Activated naive CD4-positive, alpha-beta T cell treated with anti-CD3 and anti-CD28 coated beads for 36 hours (primary cell): ENCODE measurements around the gene ZBP1. TPM values are rescaled to one million over a fixed set of nuclear protein-coding genes. Genes with fewer than 3 reads are reported as not detected.

Experiments used
- CTCF ChIA-PET: fragments of 350-600 bp; sonication (Branson Sonifier 250); formaldehyde crosslinking; loops from one replicate; lab custom pipeline; 2021; ENCODE audit warnings: antibody characterized with exemption; lab: Charles Lee
- DNase-seq: peaks from one replicate; pipeline ENCODE4 v3.0.0-alpha.2; 2020
- H3K27ac Mint-ChIP-seq: one replicate; pipeline ENCODE4 v1.8.0; 2021; ENCODE audit warnings: mild to moderate bottlenecking, mixed read lengths
- H3K27me3 Mint-ChIP-seq: one replicate; pipeline ENCODE4 v1.8.0; 2021; ENCODE audit warnings: low read depth, mixed read lengths
- H3K36me3 Mint-ChIP-seq: one replicate; pipeline ENCODE4 v1.8.0; 2021; ENCODE audit warnings: low read depth, mixed read lengths
- H3K4me1 Mint-ChIP-seq: one replicate; pipeline ENCODE4 v1.8.0; 2021; ENCODE audit warnings: low read depth, mixed read lengths
- H3K4me3 Mint-ChIP-seq: one replicate; pipeline ENCODE4 v1.8.0; 2021; ENCODE audit warnings: mild to moderate bottlenecking, moderate library complexity, mixed read lengths
- H3K9me3 Mint-ChIP-seq: one replicate; pipeline ENCODE4 v1.8.0; 2021; ENCODE audit warnings: mixed read lengths
- intact Hi-C: fragments of 100-400 bp; cut with micrococcal nuclease; formaldehyde crosslinking; loops from one replicate; pipeline ENCODE4 v1.15.1; 2023
- total RNA-seq, 2 experiments: library from RNA; stranded (reverse); gene quantifications; one replicate each; pipeline ENCODE4 v1.2.3, GENCODE V29; 2021

Gene ZBP1
- total RNA-seq, 2 experiments from 2014 or later: 0.14 TPM; not detected in 1

GRCh38 chr20:57576617-57577550, 43.3 kb downstream of the ZBP1 start:
- CTCF ChIA-PET: interaction anchor here (0.9 to 1.4 kb wide), 2 partner anchors 61 to 78 kb away, joined by 3 to 4 read pairs; no protein-coding TSS in a partner anchor
- Mint-ChIP-seq H3K27me3 (peaks cover 37% of the 10 kb centered on the region), H3K9me3 (no peaks in the 10 kb centered on the region), H3K4me3 (no peak overlapping the region), H3K36me3 (no peaks in the 10 kb centered on the region), H3K4me1 (no peaks in the 10 kb centered on the region), H3K27ac (no peak overlapping the region)
- intact Hi-C loops: no loop called here
- DNase-seq: no peak

- DNase-seq: no peak
- no peaks in the 10 kb centered on the region for H3K9me3 Mint-ChIP-seq
- no peak overlapping the region for H3K27ac Mint-ChIP-seq
- no peaks in the 10 kb centered on the region for H3K4me1 Mint-ChIP-seq
- H3K4me3 Mint-ChIP-seq: no peak overlapping the region
- no peaks in the 10 kb centered on the region for H3K36me3 Mint-ChIP-seq
- intact Hi-C loops: no loop called here
- peaks cover 29% of the 10 kb centered on the region for H3K27me3 Mint-ChIP-seq
- CTCF ChIA-PET: interaction anchor here (0.9 to 1.4 kb wide), 3 partner anchors 19 to 77 kb away, joined by 3 to 4 read pairs (median 4); no protein-coding TSS in a partner anchor
Measured at GRCh38 chr20:57576002-57576401, 44.2 kb downstream of the ZBP1 start.

DNA sequence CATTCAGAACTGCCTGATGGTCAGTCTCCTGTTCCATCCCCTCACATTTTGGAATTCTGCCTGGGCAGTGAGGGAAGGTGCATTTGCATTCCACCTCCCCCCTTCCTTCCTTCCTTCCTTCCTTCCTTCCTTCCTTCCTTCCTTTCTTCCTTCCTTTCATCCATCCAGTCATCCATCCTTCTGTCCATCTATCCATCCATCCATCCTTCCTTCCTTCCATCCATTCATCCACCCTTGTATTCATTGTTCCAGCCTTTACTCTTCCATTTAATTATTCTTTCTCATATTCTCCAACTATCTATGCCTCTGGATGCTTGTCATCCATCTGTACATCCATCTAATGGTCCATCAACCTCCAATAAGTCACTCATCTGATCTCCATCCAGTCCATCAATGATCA, 45.3 kb downstream of the ZBP1 start:
- no peak for DNase-seq
- Mint-ChIP-seq H3K27ac (no peak overlapping the region), H3K4me1 (no peaks in the 10 kb centered on the region), H3K27me3 (peaks cover 19% of the 10 kb centered on the region), H3K4me3 (no peak overlapping the region), H3K9me3 (no peaks in the 10 kb centered on the region), H3K36me3 (no peaks in the 10 kb centered on the region)
- CTCF ChIA-PET: interaction anchor here (1.0 to 1.4 kb wide), 2 partner anchors 20 to 26 kb away, joined by 3 to 4 read pairs; no protein-coding TSS in a partner anchor
- intact Hi-C loops: no loop called here

GRCh38 chr20:57573894-57574293, 46.3 kb downstream of the ZBP1 start:
- Mint-ChIP-seq H3K4me3 (no peak overlapping the region), H3K9me3 (no peaks in the 10 kb centered on the region), H3K4me1 (no peaks in the 10 kb centered on the region), H3K27me3 (peaks cover 16% of the 10 kb centered on the region), H3K36me3 (no peaks in the 10 kb centered on the region), H3K27ac (no peak overlapping the region)
- intact Hi-C loops: no loop called here
- peak; percentile 43 for DNase-seq
- CTCF ChIA-PET: interaction anchor here (0.6 kb wide), 3 partner anchors 194 to 1750 kb away, joined by 3 to 5 read pairs (median 3); no protein-coding TSS in a partner anchor

- Mint-ChIP-seq H3K4me3 (no peak overlapping the region), H3K9me3 (no peaks in the 10 kb centered on the region), H3K27me3 (peaks cover 13% of the 10 kb centered on the region), H3K27ac (no peak overlapping the region), H3K4me1 (no peaks in the 10 kb centered on the region), H3K36me3 (no peaks in the 10 kb centered on the region)
- intact Hi-C loops: no loop called here
- CTCF ChIA-PET: interaction anchor here (0.6 kb wide), 1 partner anchor 195 kb away, joined by 3 read pairs; no protein-coding TSS in a partner anchor
- no peak for DNase-seq
Measured at GRCh38 chr20:57573242-57573641, 47.0 kb downstream of the ZBP1 start.

GRCh38 chr20:57571782-57572416, 48.3 kb downstream of the ZBP1 start:
- no peak overlapping the region for H3K27ac Mint-ChIP-seq
- no peaks in the 10 kb centered on the region for H3K4me1 Mint-ChIP-seq
- no peaks in the 10 kb centered on the region for H3K36me3 Mint-ChIP-seq
- H3K9me3 Mint-ChIP-seq: no peaks in the 10 kb centered on the region
- intact Hi-C loops: no loop called here
- no peak for DNase-seq
- no peak overlapping the region for H3K4me3 Mint-ChIP-seq
- peaks cover 14% of the 10 kb centered on the region for H3K27me3 Mint-ChIP-seq
- CTCF ChIA-PET: interaction anchor here (0.6 kb wide), 1 partner anchor 293 kb away, joined by 3 read pairs; no protein-coding TSS in a partner anchor

GRCh38 chr20:57570920-57571319, 49.3 kb downstream of the ZBP1 start:
- Mint-ChIP-seq H3K27ac (no peak overlapping the region), H3K27me3 (peaks cover 15% of the 10 kb centered on the region), H3K36me3 (no peaks in the 10 kb centered on the region), H3K4me1 (no peaks in the 10 kb centered on the region), H3K4me3 (no peak overlapping the region), H3K9me3 (no peaks in the 10 kb centered on the region)
- DNase-seq: no peak
- CTCF ChIA-PET: no interaction called here
- intact Hi-C loops: no loop called here

GRCh38 chr20:57570145-57570850, 49.9 kb downstream of the ZBP1 start:
- no peak overlapping the region for H3K4me3 Mint-ChIP-seq
- H3K4me1 Mint-ChIP-seq: no peaks in the 10 kb centered on the region
- no peaks in the 10 kb centered on the region for H3K9me3 Mint-ChIP-seq
- H3K27ac Mint-ChIP-seq: no peak overlapping the region
- no peak for DNase-seq
- H3K36me3 Mint-ChIP-seq: no peaks in the 10 kb centered on the region
- CTCF ChIA-PET: no interaction called here
- intact Hi-C loops: no loop called here
- peaks cover 15% of the 10 kb centered on the region for H3K27me3 Mint-ChIP-seq

DNA sequence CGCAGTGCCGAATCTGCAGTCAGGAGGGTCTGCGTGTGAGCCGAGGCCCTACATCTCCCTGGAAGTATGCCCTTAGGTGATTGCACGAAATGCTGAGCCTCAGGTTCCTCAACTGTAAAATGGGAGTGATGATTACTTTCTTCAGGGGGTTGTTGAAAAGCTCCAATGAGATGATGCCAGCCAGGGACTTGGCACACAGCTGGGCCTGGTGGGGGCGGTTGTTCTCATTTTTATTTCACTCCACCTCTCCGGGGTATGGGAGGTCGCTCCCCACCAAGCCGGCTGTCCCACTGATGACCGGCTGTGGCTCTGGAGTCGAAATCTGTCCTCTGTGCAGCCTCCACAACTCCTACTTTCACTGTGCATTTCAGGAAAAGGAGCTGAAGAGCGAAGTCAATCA, 51.3 kb downstream of the ZBP1 start:
- Mint-ChIP-seq H3K4me3 (no peak overlapping the region), H3K4me1 (no peaks in the 10 kb centered on the region)
- intact Hi-C loops: no loop called here

DNA sequence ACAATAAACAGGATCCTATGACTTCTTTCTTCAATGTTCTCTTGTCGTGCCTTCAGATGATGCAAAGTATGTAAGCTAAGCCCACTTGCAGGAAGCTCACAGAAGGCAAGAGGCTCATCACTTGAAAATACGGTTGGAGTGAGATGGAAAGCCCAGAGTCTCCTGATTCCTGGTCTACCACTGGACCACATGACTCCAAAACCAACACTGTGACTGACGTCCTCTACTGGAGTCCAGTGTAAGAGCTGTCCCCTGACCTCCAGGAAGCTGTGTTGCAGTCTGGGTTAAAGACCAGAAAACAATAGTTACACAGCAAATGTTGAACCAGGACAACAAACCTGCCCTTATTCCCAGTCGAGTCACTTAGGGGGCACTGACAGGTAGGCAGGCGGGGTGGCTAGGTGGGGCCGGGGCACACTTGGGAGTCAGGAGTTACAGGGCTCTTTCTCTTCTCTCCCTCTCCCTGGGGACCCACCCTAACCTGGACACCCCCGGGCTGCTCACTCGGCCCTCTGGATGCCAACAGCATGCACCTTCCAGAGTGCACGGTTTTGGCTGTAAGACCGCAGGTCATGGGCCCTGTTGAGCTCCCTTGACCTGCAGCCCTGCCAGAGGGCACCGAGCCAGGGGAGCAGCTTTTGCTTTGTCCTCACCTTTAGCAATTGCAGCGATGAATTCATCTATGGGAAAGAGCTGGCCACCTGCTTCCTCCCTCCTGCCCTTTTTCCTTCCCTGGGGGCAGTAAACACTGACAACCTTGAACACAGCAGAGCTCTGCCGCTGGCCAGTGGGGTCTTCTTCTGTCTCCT, 51.9 kb downstream of the ZBP1 start:
- Mint-ChIP-seq H3K9me3 (no peaks in the 10 kb centered on the region), H3K27me3 (peaks cover 9% of the 10 kb centered on the region), H3K4me1 (no peaks in the 10 kb centered on the region), H3K36me3 (no peaks in the 10 kb centered on the region), H3K4me3 (no peak overlapping the region), H3K27ac (no peak overlapping the region)
- no peak for DNase-seq
- intact Hi-C loops: no loop called here
- CTCF ChIA-PET: interaction anchor here (1.5 kb wide), 1 partner anchor 14 kb away, joined by 3 read pairs; no protein-coding TSS in a partner anchor

More for the DNA sequence above, 51.3 kb downstream of the ZBP1 start:
- CTCF ChIA-PET: interaction anchor here (1.5 kb wide), 1 partner anchor 13 kb away, joined by 3 read pairs; no protein-coding TSS in a partner anchor
- no peak overlapping the region for H3K27ac Mint-ChIP-seq
- no peaks in the 10 kb centered on the region for H3K9me3 Mint-ChIP-seq
- DNase-seq: no peak
- no peaks in the 10 kb centered on the region for H3K36me3 Mint-ChIP-seq
- H3K27me3 Mint-ChIP-seq: peaks cover 11% of the 10 kb centered on the region

DNA sequence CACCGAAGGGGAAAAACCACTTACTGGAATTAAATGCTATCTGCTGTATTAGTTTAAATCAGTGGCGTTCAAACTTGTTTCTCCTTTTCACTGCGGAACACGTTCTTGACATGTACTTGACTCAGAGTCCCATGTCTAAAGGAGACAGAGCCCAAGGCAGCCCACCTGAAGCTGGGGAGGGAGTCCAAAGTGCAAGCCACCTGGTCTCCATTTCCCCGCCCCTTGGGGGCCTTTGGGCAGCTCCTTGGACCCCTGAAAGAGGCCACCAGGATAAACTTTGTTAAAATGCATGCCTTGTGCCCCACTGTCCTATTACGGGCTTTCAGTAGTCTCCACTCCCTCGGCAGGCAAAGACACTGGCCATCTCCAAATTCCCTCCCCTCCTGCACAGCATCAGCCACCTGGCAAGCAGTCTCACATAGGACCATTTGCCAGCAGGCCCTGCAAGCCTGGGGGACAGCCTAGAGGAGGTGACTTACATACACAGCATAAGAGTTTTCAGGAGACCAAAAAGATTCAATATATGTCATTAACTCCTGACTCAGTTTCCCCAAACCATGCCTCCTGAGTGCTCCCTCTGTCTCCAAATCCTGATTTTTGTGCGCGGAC, 52.7 kb downstream of the ZBP1 start:
- DNase-seq: no peak
- CTCF ChIA-PET: interaction anchor here (0.5 to 1.5 kb wide), 2 partner anchors 15 to 28 kb away, joined by 3 read pairs; no protein-coding TSS in a partner anchor
- Mint-ChIP-seq H3K27ac (no peak overlapping the region), H3K4me1 (no peaks in the 10 kb centered on the region), H3K9me3 (no peaks in the 10 kb centered on the region), H3K36me3 (no peaks in the 10 kb centered on the region), H3K27me3 (peaks cover 5% of the 10 kb centered on the region), H3K4me3 (no peak overlapping the region)
- intact Hi-C loops: no loop called here
